HG03460 (cell line): ENCODE data around the gene KLRD1.
"Not testable (repeated sequence)": the region's sequence is repeated elsewhere in the genome, so short reads cannot be mapped to it uniquely, and the experiment has no call there.

Source experiments
- ATAC-seq: cut with Tn5 transposase; IDR thresholded peaks from one replicate; pipeline ENCODE4 v1.9.1; 2021; ENCODE audit not compliant: unreplicated experiment

KLRD1 gene

GRCh38 chr12:10336196-10336595, 28.5 kb downstream of the KLRD1 start:
- ATAC-seq, result not testable (repeated sequence)

- not testable (repeated sequence) for ATAC-seq
These were observed 30.8 kb downstream of the KLRD1 start for GRCh38 chr12:10338470-10338869.

- no peak for ATAC-seq
These were observed 31.6 kb downstream of the KLRD1 start for GRCh38 chr12:10339053-10339840.

GRCh38 chr12:10340946-10341345, 33.3 kb downstream of the KLRD1 start:
- not testable (repeated sequence) for ATAC-seq

- ATAC-seq, result no peak
These were observed 34.3 kb downstream of the KLRD1 start for GRCh38 chr12:10341892-10342509.

- not testable (repeated sequence) for ATAC-seq
These were observed 43.8 kb downstream of the KLRD1 start for GRCh38 chr12:10351457-10351856.

GRCh38 chr12:10354071-10354470, 46.4 kb downstream of the KLRD1 start:
- no peak for ATAC-seq

- ATAC-seq, result no peak
These were observed 46.8 kb downstream of the KLRD1 start for GRCh38 chr12:10354502-10354901.

GRCh38 chr12:10358131-10358530, 50.5 kb downstream of the KLRD1 start:
- ATAC-seq, result no peak

- ATAC-seq, result no peak
These were observed 51.3 kb downstream of the KLRD1 start for GRCh38 chr12:10358969-10359368.

GRCh38 chr12:10361084-10361483, 53.4 kb downstream of the KLRD1 start:
- no peak for ATAC-seq

- ATAC-seq, result no peak
These were observed 54.0 kb downstream of the KLRD1 start for GRCh38 chr12:10361622-10362021.

GRCh38 chr12:10362325-10362724, 54.7 kb downstream of the KLRD1 start:
- no peak for ATAC-seq

GRCh38 chr12:10362828-10363657, 55.4 kb downstream of the KLRD1 start:
- no peak for ATAC-seq

GRCh38 chr12:10363658-10363913, 55.9 kb downstream of the KLRD1 start:
- ATAC-seq, result no peak

- peak; percentile 81 for ATAC-seq
These were observed 56.5 kb downstream of the KLRD1 start for GRCh38 chr12:10363914-10364814.

GRCh38 chr12:10364815-10365622, 57.3 kb downstream of the KLRD1 start:
- peak; percentile 37 for ATAC-seq

GRCh38 chr12:10365696-10366405, 58.2 kb downstream of the KLRD1 start:
- ATAC-seq, result no peak

- no peak for ATAC-seq
These were observed 59.2 kb downstream of the KLRD1 start for GRCh38 chr12:10366875-10367274.
